ENCODE measurements around the gene PAQR4. TPM values are rescaled to one million over a fixed set of nuclear protein-coding genes. Genes with fewer than 3 reads are reported as not detected.

PAQR4 gene
- total and polyA plus RNA-seq, 2 of the 13 experiments (the other 11 are each of a cell fraction or from before 2014, with no cell fraction given), result 15.9 to 24.8 TPM

DNA sequence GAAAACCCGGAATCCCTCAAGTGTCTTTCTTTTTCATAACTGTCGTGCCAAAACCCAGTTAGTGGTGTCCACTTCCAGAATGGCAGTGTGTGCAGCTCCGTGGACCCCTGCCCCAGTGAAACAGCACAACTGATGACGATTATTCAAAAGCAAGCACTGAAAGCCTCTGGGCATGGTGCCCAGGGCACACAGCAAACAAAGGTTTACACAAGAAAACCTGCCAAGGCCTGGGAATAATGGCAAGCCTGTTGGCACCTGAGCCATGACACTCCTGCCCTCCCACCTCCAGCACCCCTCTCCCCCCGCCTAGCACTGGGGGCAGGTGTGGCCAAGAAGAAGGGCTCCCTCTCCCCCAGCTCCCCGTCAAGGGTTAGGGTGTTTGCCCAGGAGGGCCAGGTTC, 8.3 kb downstream of the PAQR4 start:
- POLR2A ChIA-PET, result no interaction called here
- no peak for ATAC-seq
- no peaks in the 10 kb centered on the region for H4K20me1 ChIP-seq (ENCODE audit: insufficient read depth, low read length)
- H3K27me3 ChIP-seq (ENCODE audit: control insufficient read depth in 1 of 2, insufficient read depth in 2 of 2, low read length in 2 of 2), result no peaks in the 10 kb centered on the region
- H3K9ac ChIP-seq (ENCODE audit: insufficient read depth, low read depth, low read length), result no peak overlapping the region
- no peak overlapping the region for H3K4me3 ChIP-seq (replicated peaks in 1 of 3; ENCODE audit: insufficient read depth in 1 of 3, low read depth in 2 of 3, low read length in 3 of 3)
- BruUV-seq (replicated peaks), result no TSS peak
- CTCF ChIA-PET (ENCODE audit: low intra/inter-chr PET ratio, low total read pairs), result no interaction called here
- H3K36me3 ChIP-seq (replicated peaks in 1 of 2; ENCODE audit: control insufficient read depth in 1 of 2, insufficient read depth in 2 of 2, low read length in 2 of 2), result peaks cover 2 to 18% of the 10 kb centered on the region in 2 experiments; a peak in 3 of 5 replicates
- H3K4me2 ChIP-seq (ENCODE audit: low read depth, low read length), result no peak overlapping the region
- intact Hi-C loops (cut with micrococcal nuclease; ENCODE audit: unreplicated experiment) (no loop called here), in situ Hi-C loops (cut with HindIII; ENCODE audit: extremely low pct_ligation_motif_present, low pct_unique_long_range_greater_than_20kb) (no loop called here)
- FAIRE-seq, result no peak
- no peaks in the 10 kb centered on the region for H3K9me3 ChIP-seq (ENCODE audit: low read length)
- peaks cover 8% of the 10 kb centered on the region for H3K79me2 ChIP-seq (ENCODE audit: insufficient read depth, low read length)
- no peak for TF ChIP-seq CBX2 (IDR thresholded peaks at IDR 0.05; ENCODE audit: low read depth, low read length)
- no peak for TF ChIP-seq CBX2 (CRISPR knock-in tag; IDR thresholded peaks at IDR 0.05; ENCODE audit: low read depth)
- no peak for TF ChIP-seq ZBTB38 (CRISPR knock-in tag; IDR thresholded peaks at IDR 0.05)
- TF ChIP-seq ZNF253 (CRISPR knock-in tag; IDR thresholded peaks at IDR 0.05; ENCODE audit: borderline replicate concordance), result no peak
- no peak for TF ChIP-seq NFKB2 (CRISPR knock-in tag; IDR thresholded peaks at IDR 0.05; ENCODE audit: borderline replicate concordance)
- no peak for TF ChIP-seq NFRKB (IDR thresholded peaks at IDR 0.05)
- no peak for TF ChIP-seq NFYC (CRISPR knock-in tag; IDR thresholded peaks at IDR 0.05)
- TF ChIP-seq, protein P1, sequence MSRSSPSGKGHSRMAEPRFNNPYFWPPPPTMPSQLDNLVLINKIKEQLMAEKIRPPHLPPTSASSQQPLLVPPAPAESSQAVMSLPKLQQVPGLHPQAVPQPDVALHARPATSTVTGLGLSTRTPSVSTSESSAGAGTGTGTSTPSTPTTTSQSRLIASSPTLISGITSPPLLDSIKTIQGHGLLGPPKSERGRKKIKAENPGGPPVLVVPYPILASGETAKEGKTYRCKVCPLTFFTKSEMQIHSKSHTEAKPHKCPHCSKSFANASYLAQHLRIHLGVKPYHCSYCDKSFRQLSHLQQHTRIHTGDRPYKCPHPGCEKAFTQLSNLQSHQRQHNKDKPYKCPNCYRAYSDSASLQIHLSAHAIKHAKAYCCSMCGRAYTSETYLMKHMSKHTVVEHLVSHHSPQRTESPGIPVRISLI (CRISPR knock-in tag; IDR thresholded peaks at IDR 0.05; ENCODE audit: borderline replicate concordance), result no peak
- TF ChIP-seq ZNF326 (CRISPR knock-in tag; IDR thresholded peaks at IDR 0.05; ENCODE audit: borderline replicate concordance), result no peak
- DNase-seq (ENCODE audit: low spot score), result no peak
- H3K27ac ChIP-seq (ENCODE audit: extremely low read length, insufficient read depth, low read length), result no peak overlapping the region
- H3K4me1 ChIP-seq (ENCODE audit: insufficient read depth, low read length), result peaks cover 17% of the 10 kb centered on the region
- WGBS (ENCODE audit: low lambda C conversion rate), result 97% methylated on average over 4 of the region's 6 CpGs
- no peak overlapping the region for H2AFZ ChIP-seq (ENCODE audit: low read length)
